GM21737 (cell line): ENCODE data around the gene YAF2.
"Not testable (repeated sequence)": the region's sequence is repeated elsewhere in the genome, so short reads cannot be mapped to it uniquely, and the experiment has no call there.

Experiments
- ATAC-seq: cut with Tn5 transposase; IDR thresholded peaks from one replicate; pipeline ENCODE4 v1.9.1; 2021; ENCODE audit warnings: mild to moderate bottlenecking, moderate library complexity; ENCODE audit not compliant: unreplicated experiment

YAF2 gene

GRCh38 chr12:42199007-42199406 lies 39.0 kb downstream of the YAF2 start:
- ATAC-seq, result no peak

- no peak for ATAC-seq
These were observed 41.1 kb downstream of the YAF2 start for GRCh38 chr12:42196723-42197603.

GRCh38 chr12:42192686-42193085 lies 45.4 kb downstream of the YAF2 start:
- no peak for ATAC-seq

- no peak for ATAC-seq
These were observed 45.8 kb downstream of the YAF2 start for GRCh38 chr12:42192258-42192657.

GRCh38 chr12:42190376-42190775 lies 47.7 kb downstream of the YAF2 start:
- ATAC-seq, result no peak

- not testable (repeated sequence) for ATAC-seq
These were observed 49.8 kb downstream of the YAF2 start for GRCh38 chr12:42188275-42188674.

- no peak for ATAC-seq
These were observed 50.2 kb downstream of the YAF2 start for GRCh38 chr12:42187799-42188198.

- ATAC-seq, result no peak
These were observed 51.3 kb downstream of the YAF2 start for GRCh38 chr12:42186793-42187192.

GRCh38 chr12:42182394-42182793 lies 55.7 kb downstream of the YAF2 start:
- ATAC-seq, result no peak

GRCh38 chr12:42180990-42181596 lies 57.0 kb downstream of the YAF2 start:
- no peak for ATAC-seq

- no peak for ATAC-seq
These were observed 59.9 kb downstream of the YAF2 start for GRCh38 chr12:42178101-42178500.

GRCh38 chr12:42174978-42175377 lies 63.1 kb downstream of the YAF2 start:
- no peak for ATAC-seq

- no peak for ATAC-seq
These were observed 64.0 kb downstream of the YAF2 start for GRCh38 chr12:42173961-42174521.

- no peak for ATAC-seq
These were observed 65.4 kb downstream of the YAF2 start for GRCh38 chr12:42172441-42173210.

- no peak for ATAC-seq
These were observed 70.3 kb downstream of the YAF2 start for GRCh38 chr12:42167711-42168110.

GRCh38 chr12:42166501-42166900 lies 71.5 kb downstream of the YAF2 start:
- ATAC-seq, result no peak

GRCh38 chr12:42163913-42164312 lies 74.1 kb downstream of the YAF2 start:
- no peak for ATAC-seq

GRCh38 chr12:42162965-42163364 lies 75.1 kb downstream of the YAF2 start:
- no peak for ATAC-seq

- no peak for ATAC-seq
These were observed 75.9 kb downstream of the YAF2 start for GRCh38 chr12:42162193-42162592.

- ATAC-seq, result no peak
These were observed 76.5 kb downstream of the YAF2 start for GRCh38 chr12:42161529-42161928.

- no peak for ATAC-seq
These were observed 81.8 kb downstream of the YAF2 start for GRCh38 chr12:42156232-42156631.
